Mesothelial cell of epicardium (in vitro differentiated cells): ENCODE data around the gene TXNDC9. TPM values are rescaled to one million over a fixed set of nuclear protein-coding genes. Genes with fewer than 3 reads are reported as not detected.
"Not testable (repeated sequence)": the region's sequence is repeated elsewhere in the genome, so short reads cannot be mapped to it uniquely, and the experiment has no call there.

ENCODE experiments used
- DNase-seq, 2 experiments: peaks; one replicate each; pipeline ENCODE4 v3.0.0; 2021; ENCODE audit warnings: low spot score in 2 of 2; ENCODE audit not compliant: unreplicated experiment in 2 of 2
- H3K27ac Mint-ChIP-seq: 2 replicates; pipeline ENCODE4 v1.8.0; 2021; ENCODE audit warnings: mixed read lengths
- H3K27me3 Mint-ChIP-seq: 2 replicates; pipeline ENCODE4 v1.8.0; 2021; ENCODE audit warnings: low read depth, mixed read lengths
- H3K36me3 Mint-ChIP-seq: 2 replicates; pipeline ENCODE4 v1.8.0; 2021; ENCODE audit warnings: mixed read lengths
- H3K4me1 Mint-ChIP-seq: 2 replicates; pipeline ENCODE4 v1.8.0; 2021; ENCODE audit warnings: mixed read lengths
- H3K4me3 Mint-ChIP-seq: 2 replicates; pipeline ENCODE4 v1.8.0; 2021; ENCODE audit warnings: mild to moderate bottlenecking, moderate library complexity, mixed read lengths
- H3K9me3 Mint-ChIP-seq: 2 replicates; pipeline ENCODE4 v1.8.0; 2021; ENCODE audit warnings: mixed read lengths
- total RNA-seq: library from RNA; stranded (reverse); gene quantifications from 3 replicates; pipeline ENCODE4 v1.2.1, GENCODE V29; 2021
- TF ChIP-seq, protein P1 (sequence below): fragments of 200-600 bp; sonication (generic); IDR thresholded peaks from one replicate; pipeline ENCODE4 v1.5.0; 2021; ENCODE audit warnings: antibody characterized with exemption; ENCODE audit not compliant: unreplicated experiment

TXNDC9 gene
- total RNA-seq, 1 donor from 2014 or later = 22.7 TPM

GRCh38 chr2:99350194-99350593, 14.1 kb upstream of the TXNDC9 start:
- Mint-ChIP-seq H3K27me3 (no peaks in the 10 kb centered on the region), H3K36me3 (no peaks in the 10 kb centered on the region), H3K4me1 (no peaks in the 10 kb centered on the region), H3K27ac (no peak overlapping the region), H3K4me3 (no peak overlapping the region), H3K9me3 (no peaks in the 10 kb centered on the region)
- DNase-seq = no peak
- TF ChIP-seq, protein P1, sequence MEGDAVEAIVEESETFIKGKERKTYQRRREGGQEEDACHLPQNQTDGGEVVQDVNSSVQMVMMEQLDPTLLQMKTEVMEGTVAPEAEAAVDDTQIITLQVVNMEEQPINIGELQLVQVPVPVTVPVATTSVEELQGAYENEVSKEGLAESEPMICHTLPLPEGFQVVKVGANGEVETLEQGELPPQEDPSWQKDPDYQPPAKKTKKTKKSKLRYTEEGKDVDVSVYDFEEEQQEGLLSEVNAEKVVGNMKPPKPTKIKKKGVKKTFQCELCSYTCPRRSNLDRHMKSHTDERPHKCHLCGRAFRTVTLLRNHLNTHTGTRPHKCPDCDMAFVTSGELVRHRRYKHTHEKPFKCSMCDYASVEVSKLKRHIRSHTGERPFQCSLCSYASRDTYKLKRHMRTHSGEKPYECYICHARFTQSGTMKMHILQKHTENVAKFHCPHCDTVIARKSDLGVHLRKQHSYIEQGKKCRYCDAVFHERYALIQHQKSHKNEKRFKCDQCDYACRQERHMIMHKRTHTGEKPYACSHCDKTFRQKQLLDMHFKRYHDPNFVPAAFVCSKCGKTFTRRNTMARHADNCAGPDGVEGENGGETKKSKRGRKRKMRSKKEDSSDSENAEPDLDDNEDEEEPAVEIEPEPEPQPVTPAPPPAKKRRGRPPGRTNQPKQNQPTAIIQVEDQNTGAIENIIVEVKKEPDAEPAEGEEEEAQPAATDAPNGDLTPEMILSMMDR = no peak

DNA sequence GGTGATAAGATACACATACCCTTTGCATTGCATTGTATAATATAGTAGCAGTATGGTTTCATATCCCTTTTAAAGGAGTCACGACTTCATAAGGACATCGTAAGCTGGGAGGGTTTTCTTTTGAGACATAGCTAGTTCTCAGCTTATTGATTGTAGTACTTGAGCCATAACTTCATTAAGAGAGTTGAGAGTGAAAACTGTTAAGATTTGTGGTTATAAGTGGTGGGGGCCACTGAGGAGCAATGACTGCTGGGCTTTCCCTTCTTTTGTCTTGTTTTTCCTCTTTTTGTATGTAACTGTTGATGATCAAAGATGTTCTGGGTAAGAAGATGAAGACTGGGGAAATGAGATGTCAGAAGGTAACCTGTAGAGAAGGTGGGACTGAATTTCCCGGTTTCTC, 12.0 kb upstream of the TXNDC9 start:
- TF ChIP-seq, protein P1 = no peak
- Mint-ChIP-seq H3K4me3 (no peak overlapping the region), H3K4me1 (no peaks in the 10 kb centered on the region), H3K27me3 (no peaks in the 10 kb centered on the region), H3K36me3 (peaks cover 1% of the 10 kb centered on the region), H3K9me3 (no peaks in the 10 kb centered on the region), H3K27ac (no peak overlapping the region)
- DNase-seq = no peak

DNA sequence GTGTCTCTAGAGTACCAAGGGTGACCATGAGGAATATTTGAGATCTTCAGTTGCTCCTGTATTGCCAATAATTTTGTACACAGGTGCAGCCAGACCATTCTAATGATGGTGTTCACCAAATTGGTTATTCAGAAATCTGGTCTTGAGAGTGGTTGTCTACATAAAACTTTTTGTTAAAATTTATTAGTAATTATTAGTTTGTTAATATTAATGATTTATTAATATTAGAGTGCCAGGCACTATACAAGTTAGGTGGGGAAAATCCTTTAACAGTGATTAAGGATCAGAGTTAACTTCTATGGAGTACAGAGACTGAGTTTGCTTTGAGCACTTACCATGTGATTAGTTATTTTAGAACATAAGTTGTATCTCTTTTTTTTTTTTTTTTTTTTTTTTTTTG, 10.1 kb upstream of the TXNDC9 start:
- Mint-ChIP-seq H3K27me3 (no peaks in the 10 kb centered on the region), H3K4me1 (no peaks in the 10 kb centered on the region), H3K4me3 (no peak overlapping the region), H3K27ac (no peak overlapping the region), H3K36me3 (peaks cover 3% of the 10 kb centered on the region), H3K9me3 (no peaks in the 10 kb centered on the region)
- TF ChIP-seq, protein P1 = no peak
- DNase-seq = no peak

DNA sequence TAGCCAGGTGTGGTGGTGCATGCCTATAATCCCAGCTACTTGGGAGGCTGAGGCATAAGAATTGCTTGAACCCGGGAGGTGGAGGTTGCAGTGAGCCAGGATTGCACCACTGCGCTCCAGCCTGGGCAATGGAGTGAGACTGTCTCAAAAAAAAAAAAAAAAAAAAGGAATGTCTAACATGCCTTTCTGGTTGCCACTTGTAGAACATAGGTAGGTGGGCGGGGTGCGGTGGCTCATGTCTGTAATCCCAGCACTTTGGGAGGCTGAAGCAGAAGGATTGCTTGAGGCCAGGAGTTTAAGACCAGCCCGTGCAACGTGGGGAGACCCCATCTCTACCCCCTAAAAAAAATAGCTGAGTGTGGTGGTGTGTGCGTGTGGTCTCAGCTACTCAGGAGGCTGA, 9.3 kb upstream of the TXNDC9 start:
- H3K36me3 Mint-ChIP-seq, DNase-seq, H3K4me1 Mint-ChIP-seq, H3K9me3 Mint-ChIP-seq, H3K27me3 Mint-ChIP-seq, H3K27ac Mint-ChIP-seq, H3K4me3 Mint-ChIP-seq: not testable (repeated sequence)

DNA sequence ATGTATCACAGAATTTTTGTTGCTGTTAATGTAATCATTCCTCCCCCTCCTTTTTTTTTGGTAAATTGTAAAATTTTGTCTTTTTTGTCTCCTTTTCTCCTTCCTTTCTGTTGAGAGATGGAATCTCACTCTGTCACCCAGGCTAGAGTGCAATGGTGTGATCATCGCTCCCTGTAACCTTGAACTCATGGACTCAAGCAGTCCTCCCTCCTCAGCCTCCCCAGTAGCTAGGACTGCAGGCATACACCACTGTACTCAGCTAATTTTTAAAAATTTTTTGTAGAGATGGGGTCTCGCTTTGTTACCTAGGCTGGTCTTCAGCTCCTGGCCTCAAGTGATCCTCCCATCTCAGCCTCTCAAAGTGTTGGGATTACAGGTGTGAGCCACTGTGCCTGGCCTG, 6.4 kb upstream of the TXNDC9 start:
- Mint-ChIP-seq H3K27me3 (no peaks in the 10 kb centered on the region), H3K4me3 (no peak overlapping the region), H3K4me1 (peaks cover 9% of the 10 kb centered on the region), H3K36me3 (peaks cover 3% of the 10 kb centered on the region), H3K27ac (no peak overlapping the region), H3K9me3 (no peaks in the 10 kb centered on the region)
- DNase-seq = no peak
- TF ChIP-seq, protein P1 = no peak

DNA sequence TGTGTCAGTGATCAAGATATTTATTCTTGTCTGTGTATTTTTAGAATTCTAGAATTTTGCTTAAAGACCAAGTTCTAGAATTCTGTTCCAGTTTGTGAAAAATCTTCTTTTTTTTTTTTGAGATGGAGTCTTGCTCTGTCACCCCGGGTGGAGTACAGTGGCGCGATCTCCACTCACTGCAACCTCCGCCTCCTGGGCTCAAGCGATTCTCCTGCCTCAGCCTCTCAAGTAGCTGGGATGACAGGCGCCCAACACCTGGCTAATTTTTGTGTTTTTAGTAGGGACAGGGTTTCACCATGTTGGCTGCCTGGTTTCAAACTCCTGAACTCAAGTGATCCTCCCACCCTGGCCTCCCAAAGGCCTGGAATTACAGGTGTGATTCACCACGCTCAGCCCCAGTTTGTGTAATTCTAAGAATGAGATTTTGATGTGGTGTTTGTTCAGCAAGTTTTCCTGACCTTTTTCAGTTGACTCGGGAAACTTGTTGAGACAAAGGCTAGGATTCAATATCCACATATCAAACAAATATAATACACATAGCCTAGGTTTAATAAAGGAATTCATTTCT, 4.6 kb upstream of the TXNDC9 start:
- Mint-ChIP-seq H3K4me1 (peaks cover 10% of the 10 kb centered on the region), H3K9me3 (no peaks in the 10 kb centered on the region), H3K27me3 (no peaks in the 10 kb centered on the region), H3K4me3 (no peak overlapping the region), H3K36me3 (peaks cover 3% of the 10 kb centered on the region), H3K27ac (no peak overlapping the region)
- TF ChIP-seq, protein P1 = no peak
- DNase-seq = no peak
